ENCODE data around the gene OR7C1. TPM values are rescaled to one million over a fixed set of nuclear protein-coding genes. Genes with fewer than 3 reads are reported as not detected.
"Not testable (repeated sequence)": the region's sequence is repeated elsewhere in the genome, so short reads cannot be mapped to it uniquely, and the experiment has no call there.

OR7C1 gene
- total and polyA plus RNA-seq, 9 donors: 0.05 to 0.13 TPM; not detected in 7

DNA sequence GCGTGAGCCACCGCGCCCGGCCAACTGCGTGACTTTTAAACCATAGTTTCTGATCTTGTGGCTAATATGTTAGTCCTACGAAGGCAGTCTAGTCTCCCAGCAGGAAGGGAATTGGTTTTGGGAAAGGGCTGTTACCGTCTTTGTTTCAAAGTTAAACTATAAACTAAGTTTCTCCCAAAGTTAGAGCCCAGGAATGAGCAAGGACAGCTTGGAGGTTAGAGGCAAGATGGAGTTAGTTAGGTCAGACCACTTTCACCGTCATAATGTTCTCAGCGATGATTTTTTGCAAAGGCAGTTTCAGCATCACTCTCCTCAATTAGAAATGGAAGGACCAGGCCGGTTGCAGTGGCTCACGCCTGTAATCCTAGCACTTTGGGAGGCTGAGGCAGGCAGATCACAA is 39.0 kb downstream of the OR7C1 start:
- no peaks in the 10 kb centered on the region for H3K27me3 ChIP-seq
- no peaks in the 10 kb centered on the region for H3K9me3 ChIP-seq
- TF ChIP-seq EP300 (IDR thresholded peaks at IDR 0.05) (no peak), POLR2A (IDR thresholded peaks at IDR 0.05) (no peak)
- TF ChIP-seq, protein P1, sequence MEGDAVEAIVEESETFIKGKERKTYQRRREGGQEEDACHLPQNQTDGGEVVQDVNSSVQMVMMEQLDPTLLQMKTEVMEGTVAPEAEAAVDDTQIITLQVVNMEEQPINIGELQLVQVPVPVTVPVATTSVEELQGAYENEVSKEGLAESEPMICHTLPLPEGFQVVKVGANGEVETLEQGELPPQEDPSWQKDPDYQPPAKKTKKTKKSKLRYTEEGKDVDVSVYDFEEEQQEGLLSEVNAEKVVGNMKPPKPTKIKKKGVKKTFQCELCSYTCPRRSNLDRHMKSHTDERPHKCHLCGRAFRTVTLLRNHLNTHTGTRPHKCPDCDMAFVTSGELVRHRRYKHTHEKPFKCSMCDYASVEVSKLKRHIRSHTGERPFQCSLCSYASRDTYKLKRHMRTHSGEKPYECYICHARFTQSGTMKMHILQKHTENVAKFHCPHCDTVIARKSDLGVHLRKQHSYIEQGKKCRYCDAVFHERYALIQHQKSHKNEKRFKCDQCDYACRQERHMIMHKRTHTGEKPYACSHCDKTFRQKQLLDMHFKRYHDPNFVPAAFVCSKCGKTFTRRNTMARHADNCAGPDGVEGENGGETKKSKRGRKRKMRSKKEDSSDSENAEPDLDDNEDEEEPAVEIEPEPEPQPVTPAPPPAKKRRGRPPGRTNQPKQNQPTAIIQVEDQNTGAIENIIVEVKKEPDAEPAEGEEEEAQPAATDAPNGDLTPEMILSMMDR (IDR thresholded peaks at IDR 0.05): no peak
- H3K36me3 ChIP-seq: no peaks in the 10 kb centered on the region
- H3K27ac ChIP-seq: no peak overlapping the region
- DNase-seq: no peak
- no peak overlapping the region for H3K4me3 ChIP-seq
- intact Hi-C loops (cut with DNase I): no loop called here
- WGBS, 3 donors: 84 to 92% (median 86%) methylated on average over 11 of the region's 11 CpGs
- H3K4me1 ChIP-seq (ENCODE audit: insufficient read depth): no peaks in the 10 kb centered on the region

DNA sequence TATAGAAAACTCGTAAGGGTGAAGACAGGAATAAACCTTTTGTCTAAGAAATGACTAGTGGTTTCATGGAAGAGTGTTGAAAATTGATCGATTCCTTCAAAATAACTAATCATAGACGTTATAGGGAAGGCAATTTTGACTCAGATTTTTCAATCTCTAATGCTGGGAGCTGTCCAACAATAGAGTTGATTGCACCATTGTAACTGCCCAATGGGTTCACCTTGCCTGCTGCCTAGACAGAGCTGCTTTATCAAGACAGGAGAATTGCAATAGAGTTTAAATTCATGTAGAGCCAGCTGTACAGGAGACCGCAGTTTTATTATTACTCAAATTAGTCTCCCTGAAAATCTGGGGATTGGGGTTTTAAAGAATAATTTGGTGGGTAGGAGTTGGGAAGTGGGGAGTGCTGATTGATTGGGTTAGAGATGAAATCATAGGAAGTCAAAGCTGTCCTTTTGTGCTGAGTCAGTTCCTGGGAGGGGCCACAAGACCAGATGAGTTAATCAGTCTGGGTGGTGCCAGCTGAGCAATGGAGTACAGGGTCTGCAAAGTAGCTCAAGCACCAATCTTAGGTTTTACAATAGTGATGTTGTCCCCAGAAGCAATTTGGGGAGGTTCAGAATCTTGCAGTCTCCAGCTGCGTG is 39.8 kb downstream of the OR7C1 start:
- TF ChIP-seq POLR2A (IDR thresholded peaks at IDR 0.05): no peak
- no peak for TF ChIP-seq EP300 (IDR thresholded peaks at IDR 0.05)
- TF ChIP-seq, protein P1 (IDR thresholded peaks at IDR 0.05): no peak
- 74 to 82% (median 76%) methylated on average over 5 of the region's 5 CpGs for WGBS, 3 donors

DNA sequence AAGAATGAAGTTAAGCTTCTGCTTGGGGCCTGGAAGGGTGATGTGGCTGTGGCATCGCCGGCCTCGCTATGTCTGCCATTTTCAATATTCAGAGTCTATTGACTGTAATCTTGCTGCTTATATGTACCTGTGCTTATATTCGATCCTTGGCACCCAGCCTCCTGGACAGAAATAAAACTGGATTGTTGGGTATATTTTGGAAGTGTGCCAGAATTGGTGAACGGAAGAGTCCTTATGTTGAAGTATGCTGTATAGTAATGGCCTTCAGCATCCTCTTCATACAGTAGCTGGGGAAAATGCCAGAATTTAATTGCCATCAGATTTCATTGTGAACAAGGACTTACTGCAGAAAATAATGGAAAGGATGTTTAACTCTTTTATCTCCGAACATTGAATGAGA is 42.7 kb downstream of the OR7C1 start:
- intact Hi-C loops (cut with DNase I); H3K9me3 ChIP-seq; H3K4me3 ChIP-seq; H3K36me3 ChIP-seq; H3K27ac ChIP-seq; DNase-seq; H3K27me3 ChIP-seq; H3K4me1 ChIP-seq (ENCODE audit: insufficient read depth): not testable (repeated sequence)
- 75 to 79% (median 79%) methylated on average over 6 of the region's 6 CpGs for WGBS, 3 donors

More for the DNA sequence above, 39.8 kb downstream of the OR7C1 start:
- H3K36me3 ChIP-seq: no peaks in the 10 kb centered on the region
- intact Hi-C loops (cut with DNase I): no loop called here
- no peaks in the 10 kb centered on the region for H3K27me3 ChIP-seq
- H3K4me3 ChIP-seq: no peak overlapping the region
- no peaks in the 10 kb centered on the region for H3K9me3 ChIP-seq
- DNase-seq: no peak
- no peak overlapping the region for H3K27ac ChIP-seq
- no peaks in the 10 kb centered on the region for H3K4me1 ChIP-seq (ENCODE audit: insufficient read depth)

DNA sequence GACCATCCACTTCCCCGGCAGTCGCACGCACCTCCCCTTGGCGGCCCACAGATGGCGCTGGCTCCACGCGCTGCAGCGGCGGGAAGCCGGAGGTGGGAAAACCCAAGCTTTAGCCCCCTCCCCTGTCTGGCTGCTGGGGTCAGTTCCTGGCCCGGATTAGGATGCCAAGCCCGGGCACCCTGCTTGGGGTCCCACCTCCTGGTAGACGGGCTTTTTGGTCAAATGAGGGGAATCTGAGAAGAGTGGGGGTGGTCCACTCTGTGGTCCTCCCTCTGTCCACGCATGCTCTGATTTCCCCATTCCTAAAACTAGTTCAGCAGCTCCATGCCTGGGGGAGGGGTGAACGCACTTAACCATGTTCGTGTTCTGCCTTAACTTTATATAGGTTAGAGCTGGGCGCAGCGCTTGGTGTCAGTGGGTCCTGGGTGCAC is 48.5 kb downstream of the OR7C1 start:
- Histone ChIP-seq H3K27me3 (no peaks in the 10 kb centered on the region), H3K9me3 (no peaks in the 10 kb centered on the region), H3K4me1 (ENCODE audit: insufficient read depth) (no peaks in the 10 kb centered on the region), H3K36me3 (no peaks in the 10 kb centered on the region), H3K4me3 (no peak overlapping the region), H3K27ac (no peak overlapping the region)
- DNase-seq: no peak
- no peak for TF ChIP-seq EP300 (IDR thresholded peaks at IDR 0.05)
- TF ChIP-seq, protein P1 (IDR thresholded peaks at IDR 0.05): no peak
- no peak for TF ChIP-seq POLR2A (IDR thresholded peaks at IDR 0.05)
- intact Hi-C loops (cut with DNase I): no loop called here
- WGBS, 3 donors: 10 to 13% (median 13%) methylated on average over 18 of the region's 18 CpGs

DNA sequence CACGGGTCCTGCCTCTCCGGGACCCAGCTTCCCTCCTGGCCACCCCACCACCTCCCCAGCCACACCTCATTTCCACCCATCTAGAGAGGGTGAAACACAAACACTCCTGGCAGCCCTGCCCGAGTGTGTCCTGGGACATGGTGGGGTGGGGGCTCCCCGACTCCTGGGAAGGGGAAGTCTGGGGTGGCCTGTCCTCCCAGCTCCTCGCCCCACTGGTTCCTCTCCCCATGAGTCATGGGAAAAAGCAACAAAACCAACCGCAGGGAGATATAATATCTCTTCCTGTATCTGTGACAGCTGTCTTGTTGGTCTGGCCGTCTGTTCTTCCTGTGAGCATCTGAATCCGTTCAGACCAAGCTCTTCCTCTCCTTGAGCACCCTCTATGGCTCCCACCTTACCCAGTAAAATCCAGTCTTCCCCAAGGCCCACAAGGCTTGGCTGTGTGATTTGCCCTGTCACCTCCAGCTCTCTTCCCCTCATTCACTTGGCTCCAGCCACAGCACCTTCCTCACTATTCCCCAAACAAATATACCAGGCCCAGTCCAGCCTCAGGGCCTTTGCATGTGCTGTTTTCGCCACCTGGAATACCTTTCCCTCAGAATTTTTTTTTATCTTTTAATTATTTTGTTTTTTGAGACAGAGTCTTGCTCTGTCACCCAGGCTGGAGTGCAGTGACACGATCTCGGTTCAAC is 49.7 kb downstream of the OR7C1 start:
- H3K27me3 ChIP-seq; H3K4me3 ChIP-seq; H3K27ac ChIP-seq; H3K36me3 ChIP-seq; H3K9me3 ChIP-seq; intact Hi-C loops (cut with DNase I); H3K4me1 ChIP-seq (ENCODE audit: insufficient read depth); DNase-seq: not testable (repeated sequence)
- WGBS, 3 donors: 61 to 66% (median 61%) methylated on average over 9 of the region's 11 CpGs

DNA sequence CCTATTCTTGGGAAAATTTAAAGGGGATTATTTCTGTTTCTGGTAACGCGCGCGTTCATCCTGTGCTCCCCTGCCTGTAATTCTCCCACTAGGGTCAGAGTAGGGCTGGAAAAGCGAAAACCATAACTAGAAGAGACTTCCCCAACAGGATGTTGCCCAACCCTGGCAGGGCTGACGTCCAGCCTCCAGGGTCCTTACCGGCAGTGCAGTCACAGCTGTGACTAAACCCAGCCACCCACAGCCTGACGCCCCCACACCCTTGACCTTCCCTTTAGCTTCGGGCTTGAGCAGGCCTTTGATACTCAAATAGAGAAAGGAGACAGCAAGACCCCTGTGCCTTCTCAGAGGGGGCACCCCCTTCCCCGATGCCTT is 50.3 kb downstream of the OR7C1 start:
- not testable (repeated sequence) for H3K4me3 ChIP-seq, H3K27ac ChIP-seq

DNA sequence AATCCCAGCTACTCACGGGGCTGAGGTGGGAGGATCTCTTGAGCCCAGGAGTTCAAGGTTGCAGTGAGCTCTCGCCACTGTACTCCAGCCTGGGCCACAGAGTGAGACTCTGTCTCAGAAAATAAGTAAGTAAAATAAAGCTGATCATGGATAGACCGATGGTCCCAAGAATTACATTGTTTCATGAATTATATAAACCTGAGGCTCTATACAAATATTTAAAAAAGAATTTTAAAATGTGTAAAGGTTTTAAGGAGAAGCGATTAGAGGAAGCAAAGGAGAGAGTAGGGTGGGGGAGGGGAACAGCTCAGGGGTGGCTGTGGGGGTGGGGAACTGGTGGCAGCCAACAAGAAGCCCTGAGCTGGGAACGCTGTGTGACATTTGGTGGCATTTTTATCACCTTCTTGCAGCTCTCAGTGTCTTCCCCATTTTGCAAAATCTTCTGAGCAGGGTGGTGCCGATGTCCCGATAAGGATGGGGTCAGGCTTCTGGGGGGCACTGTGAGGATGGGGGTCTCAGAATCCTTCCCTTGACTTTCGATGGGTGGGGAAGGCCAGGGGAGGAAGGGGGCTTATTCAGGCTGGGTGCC is 51.5 kb downstream of the OR7C1 start:
- intact Hi-C loops (cut with DNase I); DNase-seq; H3K4me3 ChIP-seq; H3K9me3 ChIP-seq; H3K36me3 ChIP-seq; H3K27ac ChIP-seq; H3K27me3 ChIP-seq; H3K4me1 ChIP-seq (ENCODE audit: insufficient read depth): not testable (repeated sequence)
- WGBS, 3 donors: 43 to 54% (median 47%) methylated on average over 8 of the region's 8 CpGs

More for the DNA sequence above, 50.3 kb downstream of the OR7C1 start:
- 53 to 66% (median 59%) methylated on average over 9 to 10 of the region's 10 CpGs for WGBS, 3 donors
- intact Hi-C loops (cut with DNase I); H3K4me1 ChIP-seq (ENCODE audit: insufficient read depth); H3K36me3 ChIP-seq; DNase-seq; H3K27me3 ChIP-seq; H3K9me3 ChIP-seq: not testable (repeated sequence)

Data from ovary (tissue), 9 donors.